ENCODE measurements around the gene CAPZB. TPM values are rescaled to one million over a fixed set of nuclear protein-coding genes. Genes with fewer than 3 reads are reported as not detected.

Gene CAPZB
- total RNA-seq, 1 experiment from 2014 or later = 491 TPM

- in situ Hi-C loops (cut with HindIII; ENCODE audit: low pct_unique_long_range_greater_than_20kb, low sequenced_read_pairs) = no loop called here
- Histone ChIP-seq H3K36me3 (ENCODE audit: control insufficient read depth, insufficient read depth, low read length) (no peaks in the 10 kb centered on the region; the same call in none of the 2 replicates), H3K9me3 (ENCODE audit: control insufficient read depth, insufficient read depth, low read depth, low read length) (no peaks in the 10 kb centered on the region), H3K27me3 (ENCODE audit: control insufficient read depth, insufficient read depth, low read length) (no peaks in the 10 kb centered on the region), H3K4me3 (ENCODE audit: low read depth in 2 of 2, low read length in 2 of 2) (peak overlapping the region; percentile 88 to 95), H3K4me1 (ENCODE audit: control insufficient read depth, insufficient read depth, low read length) (peaks cover 55% of the 10 kb centered on the region), H3K27ac (ENCODE audit: low read length) (peak overlapping the region; percentile 95)
- ChIA-PET CTCF (no interaction called here), POLR2A (interaction anchor here (0.6 to 1.1 kb wide), 2 partner anchors 34 to 113 kb away, joined by 3 read pairs; no protein-coding TSS in a partner anchor)
- intact Hi-C loops (cut with micrococcal nuclease; ENCODE audit: unreplicated experiment) = loop anchor here (5.0 to 10.0 kb wide), 2 partner anchors 110 to 167 kb away; a partner anchor contains a TSS
- ATAC-seq = peak; percentile 64
- TF ChIP-seq TCF7L2 (IDR thresholded peaks at IDR 0.05; ENCODE audit: low read depth, low read length) (no peak), SIN3A (IDR thresholded peaks at IDR 0.05; ENCODE audit: borderline replicate concordance, insufficient read depth, low read depth, low read length) (peak; percentile 86; the same call in 1 of the 2 replicates), REST (IDR thresholded peaks at IDR 0.05; ENCODE audit: insufficient read depth in 1 of 2, low read depth in 2 of 2, low read length in 1 of 2) (no peak)
- no peak for DNase-seq (ENCODE audit: low read depth, low spot score)
- BruUV-seq (replicated peaks) = no TSS peak
Measured at GRCh38 chr1:19484798-19485361, 459 bp downstream of the CAPZB start.

- Histone ChIP-seq H3K4me1 (ENCODE audit: control insufficient read depth, insufficient read depth, low read length) (peaks cover 60% of the 10 kb centered on the region), H3K36me3 (ENCODE audit: control insufficient read depth, insufficient read depth, low read length) (no peaks in the 10 kb centered on the region; the same call in none of the 2 replicates), H3K4me3 (ENCODE audit: low read depth in 2 of 2, low read length in 2 of 2) (peak overlapping the region; percentile 88 to 95), H3K27me3 (ENCODE audit: control insufficient read depth, insufficient read depth, low read length) (no peaks in the 10 kb centered on the region), H3K27ac (ENCODE audit: low read length) (peak overlapping the region; percentile 95), H3K9me3 (ENCODE audit: control insufficient read depth, insufficient read depth, low read depth, low read length) (no peaks in the 10 kb centered on the region)
- in situ Hi-C loops (cut with HindIII; ENCODE audit: low pct_unique_long_range_greater_than_20kb, low sequenced_read_pairs) (no loop called here), intact Hi-C loops (cut with micrococcal nuclease; ENCODE audit: unreplicated experiment) (loop anchor here (5.0 to 10.0 kb wide), 2 partner anchors 110 to 168 kb away; a partner anchor contains a TSS)
- ChIA-PET POLR2A (interaction anchor here (0.6 kb wide), 1 partner anchor 34 kb away, joined by 3 read pairs; no protein-coding TSS in a partner anchor), CTCF (no interaction called here)
- DNase-seq (ENCODE audit: low read depth, low spot score) = no peak
- BruUV-seq (replicated peaks) = no TSS peak
- TF ChIP-seq POLR2AphosphoS5 (IDR thresholded peaks at IDR 0.05; ENCODE audit: low read depth, low read length) = no peak
- no peak for TF ChIP-seq REST (IDR thresholded peaks at IDR 0.05; ENCODE audit: insufficient read depth in 1 of 2, low read depth in 2 of 2, low read length in 1 of 2)
- TF ChIP-seq CTCF (IDR thresholded peaks at IDR 0.05) = no peak
- TF ChIP-seq TCF7L2 (IDR thresholded peaks at IDR 0.05; ENCODE audit: low read depth, low read length) = no peak
- no peak for TF ChIP-seq SIN3A (IDR thresholded peaks at IDR 0.05; ENCODE audit: borderline replicate concordance, insufficient read depth, low read depth, low read length)
- no peak for ATAC-seq
Measured at GRCh38 chr1:19484338-19484797, 971 bp downstream of the CAPZB start.
